Measurements from ENCODE around the gene SLC6A2. TPM values are rescaled to one million over a fixed set of nuclear protein-coding genes. Genes with fewer than 3 reads are reported as not detected.

The SLC6A2 gene
- total and polyA plus RNA-seq, 12 donors: 0.26 to 32.8 (median 8.6) TPM

DNA sequence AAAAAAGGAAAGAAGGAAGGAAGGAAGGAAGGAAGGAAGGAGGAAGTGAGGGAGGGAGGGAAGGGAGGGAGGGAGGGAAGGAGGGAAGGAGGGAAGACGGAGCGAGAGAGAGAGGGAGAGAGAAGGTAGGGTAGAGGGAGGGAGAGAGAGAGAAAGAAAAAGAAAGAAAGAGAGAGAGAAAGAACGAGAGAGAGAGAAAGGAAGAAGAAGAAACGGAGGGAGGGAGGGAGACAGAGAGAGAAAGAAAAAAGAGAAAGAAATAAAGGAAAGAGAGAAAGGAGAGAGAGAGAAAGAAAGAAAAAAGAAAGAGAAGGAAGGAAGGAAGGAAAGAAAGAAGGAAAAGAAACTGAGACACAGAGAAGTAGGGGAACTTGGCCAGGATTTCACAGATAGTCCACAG, 8.4 kb upstream of the SLC6A2 start:
- H3K4me3 ChIP-seq: no peak overlapping the region
- H3K4me1 ChIP-seq (replicated peaks in 1 of 2): no peaks in the 10 kb centered on the region
- intact Hi-C loops (cut with DNase I): no loop called here
- no peaks in the 10 kb centered on the region for H3K36me3 ChIP-seq (replicated peaks in 1 of 2)
- H3K9me3 ChIP-seq (replicated peaks in 1 of 3): no peaks in the 10 kb centered on the region
- H3K27me3 ChIP-seq: no peaks in the 10 kb centered on the region
- WGBS, 4 donors: 81 to 84% (median 81%) methylated on average over 4 of the region's 4 CpGs
- TF ChIP-seq, protein P1, sequence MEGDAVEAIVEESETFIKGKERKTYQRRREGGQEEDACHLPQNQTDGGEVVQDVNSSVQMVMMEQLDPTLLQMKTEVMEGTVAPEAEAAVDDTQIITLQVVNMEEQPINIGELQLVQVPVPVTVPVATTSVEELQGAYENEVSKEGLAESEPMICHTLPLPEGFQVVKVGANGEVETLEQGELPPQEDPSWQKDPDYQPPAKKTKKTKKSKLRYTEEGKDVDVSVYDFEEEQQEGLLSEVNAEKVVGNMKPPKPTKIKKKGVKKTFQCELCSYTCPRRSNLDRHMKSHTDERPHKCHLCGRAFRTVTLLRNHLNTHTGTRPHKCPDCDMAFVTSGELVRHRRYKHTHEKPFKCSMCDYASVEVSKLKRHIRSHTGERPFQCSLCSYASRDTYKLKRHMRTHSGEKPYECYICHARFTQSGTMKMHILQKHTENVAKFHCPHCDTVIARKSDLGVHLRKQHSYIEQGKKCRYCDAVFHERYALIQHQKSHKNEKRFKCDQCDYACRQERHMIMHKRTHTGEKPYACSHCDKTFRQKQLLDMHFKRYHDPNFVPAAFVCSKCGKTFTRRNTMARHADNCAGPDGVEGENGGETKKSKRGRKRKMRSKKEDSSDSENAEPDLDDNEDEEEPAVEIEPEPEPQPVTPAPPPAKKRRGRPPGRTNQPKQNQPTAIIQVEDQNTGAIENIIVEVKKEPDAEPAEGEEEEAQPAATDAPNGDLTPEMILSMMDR (IDR thresholded peaks at IDR 0.05): no peak
- no peak for TF ChIP-seq POLR2A (IDR thresholded peaks at IDR 0.05)
- no peak for DNase-seq
- no peak overlapping the region for H3K27ac ChIP-seq

DNA sequence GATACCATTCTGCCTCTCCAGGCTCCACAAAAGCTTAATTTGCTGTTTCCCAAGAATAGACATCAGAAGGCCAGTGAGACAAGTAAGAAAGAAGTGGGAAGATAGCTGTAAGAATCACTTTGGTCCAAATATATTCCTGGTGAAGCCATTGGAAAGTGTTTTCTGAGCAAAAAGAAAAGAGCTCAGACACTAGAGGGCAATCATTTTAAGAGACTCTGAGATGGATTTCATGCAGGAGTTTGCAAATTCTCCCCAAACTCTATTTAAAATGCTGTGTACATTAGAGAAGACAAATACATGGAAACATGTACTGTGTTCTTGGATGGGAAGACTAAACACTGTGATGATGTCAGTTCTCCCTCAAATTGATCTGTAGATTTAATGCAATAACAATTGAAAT, 8.0 kb upstream of the SLC6A2 start:
- no peaks in the 10 kb centered on the region for H3K4me1 ChIP-seq (replicated peaks in 1 of 2)
- H3K27ac ChIP-seq: no peak overlapping the region
- no peak overlapping the region for H3K4me3 ChIP-seq
- no peaks in the 10 kb centered on the region for H3K9me3 ChIP-seq (replicated peaks in 1 of 3)
- H3K36me3 ChIP-seq (replicated peaks in 1 of 2): no peaks in the 10 kb centered on the region
- no peak for TF ChIP-seq POLR2A (IDR thresholded peaks at IDR 0.05)
- TF ChIP-seq, protein P1 (IDR thresholded peaks at IDR 0.05): no peak
- no peak for DNase-seq
- H3K27me3 ChIP-seq: no peaks in the 10 kb centered on the region
- intact Hi-C loops (cut with DNase I): no loop called here

DNA sequence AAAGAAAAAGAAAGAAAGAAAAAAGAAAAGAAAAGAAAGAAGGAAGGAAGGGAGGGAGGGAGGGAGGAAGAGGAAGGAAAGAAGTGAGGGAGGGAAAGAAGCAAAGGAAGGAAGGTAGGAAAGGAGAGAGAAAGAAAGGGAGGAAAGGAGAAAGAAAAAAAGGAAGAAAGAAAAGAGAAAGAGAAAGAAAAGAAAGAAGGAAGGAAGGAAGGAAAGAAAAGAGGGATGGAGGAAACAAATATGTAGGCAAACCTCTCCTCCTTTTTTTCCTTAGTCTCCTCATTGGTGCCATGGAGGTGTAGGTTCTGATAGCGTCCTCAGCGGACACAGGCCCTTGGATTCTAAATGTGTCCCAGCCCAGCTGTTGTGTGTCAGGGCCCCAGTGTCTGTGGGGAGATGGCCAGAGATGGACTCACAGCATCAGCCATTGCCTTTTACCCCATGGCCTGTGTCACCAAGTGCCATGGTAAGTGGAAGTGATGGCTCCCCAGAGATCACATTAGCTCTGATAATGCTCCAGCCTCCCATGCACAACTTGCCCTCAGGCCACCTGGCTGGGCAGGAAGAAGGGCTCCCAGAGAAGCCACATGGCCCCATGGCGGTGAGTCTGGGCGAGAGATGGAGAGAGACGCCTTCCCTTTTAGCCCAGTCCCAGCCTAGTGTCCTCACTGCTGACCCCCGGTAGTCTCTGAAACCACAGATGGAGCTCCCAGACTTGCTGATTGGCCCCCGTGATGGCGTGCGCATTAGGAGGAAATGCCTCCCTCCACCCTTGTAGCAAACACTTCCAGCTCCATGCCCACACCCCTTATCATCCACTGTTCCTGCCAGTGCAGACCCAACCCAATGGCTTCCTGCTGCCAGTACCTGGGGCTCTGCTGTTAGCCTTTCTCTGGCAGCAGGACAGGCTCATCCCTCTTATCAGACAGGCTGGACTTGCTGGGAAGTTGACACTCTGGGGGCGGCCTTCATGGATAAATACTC, 3.7 kb upstream of the SLC6A2 start:
- H3K27me3 ChIP-seq: peaks cover 28% of the 10 kb centered on the region
- TF ChIP-seq, protein P1 (IDR thresholded peaks at IDR 0.05): no peak
- no peak for TF ChIP-seq POLR2A (IDR thresholded peaks at IDR 0.05)
- H3K36me3 ChIP-seq (replicated peaks in 1 of 2): no peaks in the 10 kb centered on the region
- no peak overlapping the region for H3K27ac ChIP-seq
- WGBS, 4 donors: 64 to 71% (median 67%) methylated on average over 6 to 10 of the region's 10 CpGs
- H3K4me1 ChIP-seq (replicated peaks in 1 of 2): peaks cover 0 to 2% of the 10 kb centered on the region in 2 donors
- no peak overlapping the region for H3K4me3 ChIP-seq
- DNase-seq: peak in 3 of 7 donors; percentile 22 to 90 (median 35)
- no peaks in the 10 kb centered on the region for H3K9me3 ChIP-seq (replicated peaks in 1 of 3)
- intact Hi-C loops (cut with DNase I): no loop called here

DNA sequence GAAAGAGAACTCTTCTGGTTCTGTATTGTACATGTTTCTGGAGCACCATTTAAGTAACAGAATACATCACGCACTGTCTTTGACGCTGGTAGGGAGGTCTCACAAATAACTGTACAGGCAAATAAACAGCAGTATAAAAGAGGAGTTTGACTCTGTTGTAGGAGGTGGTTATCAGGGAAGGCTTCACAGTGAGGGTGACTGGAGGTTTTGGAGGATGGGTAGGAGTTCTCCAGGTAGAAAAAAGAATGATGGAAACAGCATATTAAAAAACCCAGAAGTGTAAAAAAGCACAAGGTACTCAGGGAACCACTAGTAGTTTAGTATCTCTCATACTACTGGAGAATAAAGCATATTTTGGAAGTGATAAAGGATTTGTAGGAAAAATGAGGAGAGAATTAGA, 2.7 kb upstream of the SLC6A2 start:
- no peak overlapping the region for H3K27ac ChIP-seq
- H3K27me3 ChIP-seq: peaks cover 33% of the 10 kb centered on the region
- no peak for DNase-seq
- H3K4me3 ChIP-seq: no peak overlapping the region
- H3K36me3 ChIP-seq (replicated peaks in 1 of 2): no peaks in the 10 kb centered on the region
- no peaks in the 10 kb centered on the region for H3K9me3 ChIP-seq (replicated peaks in 1 of 3)
- intact Hi-C loops (cut with DNase I): no loop called here
- TF ChIP-seq, protein P1 (IDR thresholded peaks at IDR 0.05): no peak
- TF ChIP-seq POLR2A (IDR thresholded peaks at IDR 0.05): no peak
- peaks cover 0 to 2% of the 10 kb centered on the region in 2 donors for H3K4me1 ChIP-seq (replicated peaks in 1 of 2)
- WGBS, 4 donors: 82 to 89% (median 84%) methylated on average over 2 of the region's 2 CpGs

Measured in adrenal gland (tissue), 12 donors.